GM10248 (cell line): ENCODE data around the gene TMEM9B.

ENCODE experiments used
- CTCF ChIA-PET: fragments of 300-600 bp; sonication (Branson Sonifier 250); formaldehyde crosslinking; extraction: SDS; loops from one replicate; lab custom pipeline; 2021; ENCODE audit warnings: antibody characterized with exemption; lab: Yijun Ruan, JAX
- POLR2A ChIA-PET: fragments of 350-650 bp; sonication (Branson Sonifier 250); formaldehyde crosslinking; extraction: SDS; loops from one replicate; lab custom pipeline; 2020; ENCODE audit warnings: antibody characterized with exemption; lab: Yijun Ruan, JAX
- DNase-seq: peaks from one replicate; pipeline ENCODE4 v3.0.0; 2012; ENCODE audit errors: extremely low spot score
- TF ChIP-seq, protein P1 (sequence below): IDR thresholded peaks from 2 replicates; pipeline ENCODE4 v1.5.1; 2012; ENCODE audit warnings: mild to moderate bottlenecking, low read depth; ENCODE audit errors: extremely low read depth, missing control alignments, control extremely low read depth

Gene TMEM9B

DNA sequence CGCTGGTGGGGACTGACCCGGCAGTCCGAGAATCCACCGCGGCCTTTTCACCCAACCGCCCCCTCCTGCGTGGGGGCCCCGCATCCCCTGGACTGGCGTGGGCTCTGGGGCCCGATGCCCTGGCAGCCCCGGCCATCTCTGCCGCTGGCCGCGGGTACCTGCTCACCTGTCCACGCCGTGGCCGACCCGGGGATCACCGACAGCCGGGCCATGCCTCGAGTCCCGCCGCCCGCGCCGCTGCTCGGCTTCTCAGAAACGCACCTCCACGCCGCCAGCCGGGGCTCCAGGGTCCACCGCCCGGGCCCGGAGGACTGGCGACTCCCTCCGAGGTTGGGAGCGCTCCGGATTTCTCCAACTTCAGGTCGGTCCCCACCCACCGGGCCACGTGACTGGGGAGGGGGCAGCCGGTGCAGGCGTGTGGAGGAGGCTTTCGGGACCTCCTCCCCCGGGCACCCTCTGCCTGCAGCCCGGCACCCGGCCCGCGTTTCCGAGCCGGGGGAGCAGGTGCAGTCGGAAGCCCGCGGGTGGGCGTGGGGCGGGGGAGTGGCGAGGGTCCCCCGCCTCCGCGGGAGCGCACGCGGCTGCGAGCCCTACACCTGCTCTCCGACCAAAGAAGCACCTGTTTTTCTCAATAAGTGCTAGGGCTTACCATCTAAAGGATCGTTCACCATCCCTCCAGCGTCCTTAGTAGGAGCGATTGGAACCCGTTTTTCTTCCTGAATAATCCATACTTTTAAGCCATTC, 40.1 kb upstream of the TMEM9B start:
- TF ChIP-seq, protein P1, sequence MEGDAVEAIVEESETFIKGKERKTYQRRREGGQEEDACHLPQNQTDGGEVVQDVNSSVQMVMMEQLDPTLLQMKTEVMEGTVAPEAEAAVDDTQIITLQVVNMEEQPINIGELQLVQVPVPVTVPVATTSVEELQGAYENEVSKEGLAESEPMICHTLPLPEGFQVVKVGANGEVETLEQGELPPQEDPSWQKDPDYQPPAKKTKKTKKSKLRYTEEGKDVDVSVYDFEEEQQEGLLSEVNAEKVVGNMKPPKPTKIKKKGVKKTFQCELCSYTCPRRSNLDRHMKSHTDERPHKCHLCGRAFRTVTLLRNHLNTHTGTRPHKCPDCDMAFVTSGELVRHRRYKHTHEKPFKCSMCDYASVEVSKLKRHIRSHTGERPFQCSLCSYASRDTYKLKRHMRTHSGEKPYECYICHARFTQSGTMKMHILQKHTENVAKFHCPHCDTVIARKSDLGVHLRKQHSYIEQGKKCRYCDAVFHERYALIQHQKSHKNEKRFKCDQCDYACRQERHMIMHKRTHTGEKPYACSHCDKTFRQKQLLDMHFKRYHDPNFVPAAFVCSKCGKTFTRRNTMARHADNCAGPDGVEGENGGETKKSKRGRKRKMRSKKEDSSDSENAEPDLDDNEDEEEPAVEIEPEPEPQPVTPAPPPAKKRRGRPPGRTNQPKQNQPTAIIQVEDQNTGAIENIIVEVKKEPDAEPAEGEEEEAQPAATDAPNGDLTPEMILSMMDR, result no peak
- ChIA-PET CTCF (interaction anchor here (2.2 to 7.1 kb wide), 3 partner anchors 11 kb away, joined by 7 to 62 read pairs (median 35); no protein-coding TSS in a partner anchor), POLR2A (no interaction called here)
- no peak for DNase-seq

DNA sequence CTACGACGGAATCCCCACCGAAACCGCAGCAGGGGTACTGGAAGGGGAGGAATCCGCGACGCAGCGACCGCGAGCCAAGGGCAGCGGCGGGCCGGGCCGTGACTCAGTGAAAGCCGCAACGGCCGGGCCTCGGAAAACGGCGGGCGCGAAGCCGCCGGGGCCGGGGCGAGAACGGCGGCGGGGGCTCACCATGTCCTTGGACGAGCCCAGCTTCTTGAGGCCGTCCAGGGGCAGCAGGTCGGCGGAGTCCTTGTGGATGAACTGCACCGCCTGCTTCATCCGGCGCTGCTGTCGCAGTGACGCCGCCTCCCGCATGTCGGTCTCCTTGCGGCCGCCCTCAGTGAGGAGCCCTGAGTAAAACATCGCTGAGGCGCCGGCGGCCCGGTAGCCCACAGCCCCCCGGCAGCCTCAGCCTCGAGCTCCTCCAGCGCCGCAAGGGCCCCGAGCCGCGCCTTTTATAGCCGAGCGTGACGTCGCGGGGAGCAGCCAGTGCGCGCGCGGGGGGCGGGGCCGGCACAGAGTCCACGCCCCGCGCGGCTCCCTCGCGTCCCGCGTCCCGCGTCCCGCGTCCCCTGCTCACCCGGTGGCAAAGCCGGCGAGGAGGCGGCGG, 39.4 kb upstream of the TMEM9B start, which contains the start of gene NRIP3:
Gene NRIP3 (minus strand): TSS at position 429 of the 610 bp plus-strand sequence. CDS start 66 bp downstream, at position 363.
- CTCF ChIA-PET, result interaction anchor here (2.2 to 7.1 kb wide), 2 partner anchors 10 to 12 kb away, joined by 7 to 62 read pairs; no protein-coding TSS in a partner anchor
- POLR2A ChIA-PET, result no interaction called here
- TF ChIP-seq, protein P1, result no peak
- peak; percentile 77 for DNase-seq

DNA sequence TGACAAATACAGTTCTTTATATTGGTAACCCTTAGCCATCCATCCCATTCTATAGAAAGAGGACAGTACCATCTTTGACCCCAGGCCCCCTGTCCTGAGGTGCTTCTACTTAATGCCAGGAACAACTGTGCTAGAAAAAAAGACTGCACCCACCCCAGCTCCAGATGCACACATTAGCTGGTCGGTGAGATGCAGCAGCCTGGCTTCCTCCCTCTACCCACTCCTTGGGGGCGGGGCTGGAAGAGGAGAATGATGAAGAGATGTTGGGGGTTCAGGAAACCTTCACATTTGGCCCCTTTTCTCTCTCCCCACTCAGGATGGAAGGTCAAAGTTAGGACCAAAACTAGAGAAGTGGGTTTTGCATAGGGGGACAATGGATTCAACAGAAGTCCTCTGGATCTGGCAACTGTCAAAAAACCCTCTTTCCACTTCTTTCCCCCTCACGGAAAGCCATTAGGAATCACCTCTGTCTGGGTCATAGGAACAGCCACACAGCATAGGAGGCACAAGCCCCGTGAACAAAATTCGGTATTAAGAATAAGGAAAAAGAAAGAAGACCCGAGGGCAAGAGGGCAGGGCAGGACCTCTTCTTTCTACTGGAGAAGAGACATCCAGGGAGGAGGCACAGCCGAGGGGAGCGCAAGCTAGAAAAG, 38.8 kb upstream of the TMEM9B start:
- TF ChIP-seq, protein P1, result no peak
- ChIA-PET CTCF (interaction anchor here (0.9 to 7.1 kb wide), 4 partner anchors 10 to 136 kb away, joined by 3 to 62 read pairs (median 5); no protein-coding TSS in a partner anchor), POLR2A (no interaction called here)
- no peak for DNase-seq

DNA sequence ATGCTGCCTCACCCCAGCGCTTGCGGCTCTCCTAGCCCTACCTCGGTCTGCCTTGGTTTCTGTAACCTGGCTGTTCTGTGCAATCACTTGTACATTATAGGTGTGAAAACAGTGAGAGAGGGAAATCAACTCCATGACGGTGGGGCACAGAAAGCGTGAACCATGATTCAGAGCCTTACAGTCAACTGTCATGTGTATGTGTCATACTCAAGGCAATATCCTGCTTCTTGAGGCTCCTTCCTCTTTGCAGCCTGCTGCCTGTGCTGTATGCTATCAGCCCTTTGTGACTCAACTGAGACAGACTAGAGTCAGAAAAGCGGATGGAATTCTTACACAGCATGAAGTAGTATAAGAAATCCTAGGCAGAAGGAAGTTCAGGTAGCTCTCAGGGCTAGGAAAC, 37.5 kb upstream of the TMEM9B start:
- DNase-seq, result no peak
- CTCF ChIA-PET, result interaction anchor here (7.1 kb wide), 1 partner anchor 14 kb away, joined by 62 read pairs; no protein-coding TSS in a partner anchor
- TF ChIP-seq, protein P1, result no peak
- POLR2A ChIA-PET, result no interaction called here

DNA sequence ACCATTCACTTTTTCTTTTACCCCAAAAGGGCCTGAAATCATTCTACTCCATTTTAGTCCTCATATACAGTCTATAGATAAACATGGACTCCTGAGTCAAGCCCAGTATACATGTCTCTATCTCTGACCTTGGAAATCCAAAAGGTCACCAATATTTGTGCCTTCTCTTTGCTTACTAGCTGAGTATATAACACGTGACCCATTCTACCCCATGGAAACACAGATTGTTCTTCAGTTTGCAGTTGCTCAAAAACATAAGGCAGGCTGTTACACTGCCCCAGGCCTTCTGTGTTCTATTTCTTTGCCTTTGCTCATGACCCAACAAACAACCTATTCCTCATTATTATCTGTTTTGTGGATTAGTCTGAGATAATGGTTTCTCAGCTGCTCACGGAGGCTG, 33.8 kb upstream of the TMEM9B start:
- POLR2A ChIA-PET, result no interaction called here
- TF ChIP-seq, protein P1, result no peak
- no peak for DNase-seq
- CTCF ChIA-PET, result interaction anchor here (1.6 to 7.1 kb wide), 4 partner anchors 9 to 140 kb away, joined by 3 to 62 read pairs (median 8); no protein-coding TSS in a partner anchor

DNA sequence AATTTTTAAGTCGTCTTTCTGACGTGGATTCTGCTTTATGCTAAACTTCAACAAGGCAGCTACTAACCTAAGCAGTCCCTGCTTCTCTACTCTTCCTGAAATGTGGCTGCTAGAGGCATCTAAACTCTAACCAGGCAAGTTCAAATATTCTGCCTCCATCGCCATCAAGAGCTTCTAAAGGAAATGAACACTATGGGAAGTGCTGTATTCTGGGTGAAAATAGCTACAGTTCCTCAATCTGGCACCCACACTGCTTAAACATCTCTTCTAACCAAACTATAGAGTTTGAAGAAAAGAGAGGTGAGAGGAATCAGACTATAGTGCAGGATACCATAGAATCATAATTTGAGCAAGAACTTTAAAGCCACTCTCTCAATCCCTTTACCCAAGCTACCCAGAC, 33.2 kb upstream of the TMEM9B start:
- POLR2A ChIA-PET, result no interaction called here
- CTCF ChIA-PET, result interaction anchor here (1.6 to 7.1 kb wide), 4 partner anchors 9 to 141 kb away, joined by 3 to 62 read pairs (median 8); no protein-coding TSS in a partner anchor
- no peak for DNase-seq

More for the DNA sequence above, 33.2 kb upstream of the TMEM9B start:
- TF ChIP-seq, protein P1, result no peak
